H1 (cell line): ENCODE results near the gene STK33. TPM values are rescaled to one million over a fixed set of nuclear protein-coding genes. Genes with fewer than 3 reads are reported as not detected.

Source experiments
- ATF2 ChIP-seq: IDR thresholded peaks from 2 replicates; pipeline ENCODE4 v1.6.1; 2012; ENCODE audit warnings: low read length, inconsistent platforms
- CBX8 ChIP-seq: fragments of 300-800, 300-1000 bp; sonication (generic); IDR thresholded peaks from 2 replicates; pipeline ENCODE4 v1.7.1; 2016; ENCODE audit warnings: low read depth, low read length, borderline replicate concordance
- SAP30 ChIP-seq: fragments of 300-600 bp; sonication (generic); IDR thresholded peaks from 2 replicates; pipeline ENCODE4 v1.7.1; 2012; ENCODE audit warnings: low read length, moderate library complexity, mild to moderate bottlenecking, inconsistent platforms; ENCODE audit not compliant: insufficient read depth, insufficient replicate concordance
- polyA plus RNA-seq, 7 experiments: library from polyadenylated mRNA; depleted of rRNA in 3 of 7; stranded (reverse) in 5 of 7; unstranded in 2 of 7; fragments of >200 nt in 5 of 7; fragments of 200-250 nt in 2 of 7; gene quantifications; 1 replicate in 5 of 7; 2 replicates in 1 of 7; 4 replicates in 1 of 7; pipeline versions ENCODE4 v1.2.1 to v1.2.3, GENCODE V29; 2011 to 2013; ENCODE audit warnings: missing spikeins in 2 of 7, mixed read lengths in 2 of 7
- total RNA-seq: library from RNA; stranded (reverse); fragmentation: NEBNext Ultra II Directional; extraction: Animal tissue kit (Norgen Biotek cat#: 25700); gene quantifications from 2 replicates; pipeline ENCODE4 v1.2.1, GENCODE V29; 2021

The STK33 gene
- total and polyA plus RNA-seq, 2 of the 8 experiments (the other 6 are each of a cell fraction or from before 2014, with no cell fraction given), result 8.8 to 25.1 TPM

- TF ChIP-seq ATF2, result no peak
- TF ChIP-seq SAP30, result no peak
- TF ChIP-seq CBX8, result no peak
These were observed 234.5 kb downstream of the STK33 start (continued) for GRCh38 chr11:8359521-8359920.
